Colonic mucosa (tissue), 4 donors: ENCODE results near the gene RRP9. TPM values are rescaled to one million over a fixed set of nuclear protein-coding genes. Genes with fewer than 3 reads are reported as not detected.
"Not testable (repeated sequence)": the region's sequence is repeated elsewhere in the genome, so short reads cannot be mapped to it uniquely, and the experiment has no call there.

Source experiments
- DNase-seq: peaks from one replicate; pipeline ENCODE4 v3.0.0-alpha.2; 2020
- H3K27ac ChIP-seq: fragments of 200-600 bp; one replicate; pipeline ENCODE4 v1.8.0; 2021
- H3K27me3 ChIP-seq: fragments of 200-600 bp; one replicate; pipeline ENCODE4 v1.8.0; 2021
- H3K36me3 ChIP-seq: fragments of 200-600 bp; one replicate; pipeline ENCODE4 v1.8.0; 2021
- H3K4me1 ChIP-seq: fragments of 200-600 bp; one replicate; pipeline ENCODE4 v1.8.0; 2021; ENCODE audit warnings: mild to moderate bottlenecking
- H3K4me3 ChIP-seq: fragments of 200-600 bp; one replicate; pipeline ENCODE4 v1.8.0; 2021
- H3K9ac ChIP-seq, 2 donors: one replicate each; pipeline ENCODE4 v1.7.0; 2013; ENCODE audit warnings: control low read depth in 2 of 2, low read depth in 2 of 2, low read length in 2 of 2
- H3K9me3 ChIP-seq: fragments of 200-600 bp; one replicate; pipeline ENCODE4 v1.8.0; 2021
- CTCF ChIP-seq: fragments of 200-600 bp; IDR thresholded peaks from one replicate; pipeline ENCODE4 v1.8.0; 2022; ENCODE audit warnings: antibody characterized with exemption, mild to moderate bottlenecking
- intact Hi-C: fragments of 100-400 bp; cut with DNase I; formaldehyde crosslinking; loops from one replicate; pipeline ENCODE4 v1.14.1; 2022
- total RNA-seq, 2 donors: library from RNA; stranded (reverse); fragmentation: NEBNext Ultra II Directional in 1 of 2; extraction: Animal tissue kit (Norgen Biotek cat#: 25700) in 1 of 2; gene quantifications; one replicate each; pipeline ENCODE4 v1.2.1, GENCODE V29; 2021
- donor health status: healthy.
- donor health status: DM: no; HTN: no; CAD: no.
- donor health status: DM: no; HTN: no; CAD: no.

The RRP9 gene
- total RNA-seq, 2 donors from 2014 or later, result 9.6 to 24.7 TPM

- no peak for DNase-seq
- Histone ChIP-seq H3K27ac (no peak overlapping the region), H3K36me3 (no peaks in the 10 kb centered on the region), H3K9me3 (no peaks in the 10 kb centered on the region), H3K9ac (no peak overlapping the region), H3K4me3 (no peak overlapping the region), H3K4me1 (no peaks in the 10 kb centered on the region), H3K27me3 (no peaks in the 10 kb centered on the region)
- intact Hi-C loops, result no loop called here
- no peak for TF ChIP-seq CTCF
Observed at GRCh38 chr3:51932471-51933370, 9.0 kb downstream of the RRP9 start.

GRCh38 chr3:51931756-51932155 lies 9.9 kb downstream of the RRP9 start:
- Histone ChIP-seq H3K36me3 (no peaks in the 10 kb centered on the region), H3K9ac (no peak overlapping the region), H3K4me3 (no peak overlapping the region), H3K9me3 (no peaks in the 10 kb centered on the region), H3K27ac (no peak overlapping the region), H3K27me3 (no peaks in the 10 kb centered on the region), H3K4me1 (no peaks in the 10 kb centered on the region)
- no peak for TF ChIP-seq CTCF
- intact Hi-C loops, result no loop called here
- no peak for DNase-seq

DNA sequence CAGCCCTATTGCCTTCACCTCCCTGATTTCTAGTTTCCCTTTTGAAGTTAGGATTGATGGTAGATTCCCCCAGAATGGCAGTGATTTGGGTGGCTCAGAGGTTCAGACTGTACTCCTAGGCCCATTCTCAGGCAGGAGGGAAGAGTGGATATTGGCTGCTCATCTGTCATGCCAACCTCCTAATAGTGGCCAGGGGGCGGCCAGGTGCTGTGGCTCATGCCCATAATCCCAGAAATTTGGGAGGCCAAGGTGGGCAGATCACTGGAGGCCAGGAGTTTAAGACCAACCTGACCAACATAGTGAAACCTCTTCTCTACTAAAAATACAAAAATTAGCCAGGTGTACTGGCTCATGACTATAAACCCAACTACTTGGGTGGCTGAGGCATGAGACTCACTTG lies 11.3 kb downstream of the RRP9 start:
- no peak overlapping the region for H3K4me3 ChIP-seq
- no peaks in the 10 kb centered on the region for H3K27me3 ChIP-seq
- H3K36me3 ChIP-seq, result no peaks in the 10 kb centered on the region
- no peak for TF ChIP-seq CTCF
- no peak overlapping the region for H3K27ac ChIP-seq
- no peaks in the 10 kb centered on the region for H3K4me1 ChIP-seq
- DNase-seq, result no peak
- no peaks in the 10 kb centered on the region for H3K9me3 ChIP-seq
- intact Hi-C loops, result no loop called here
- no peak overlapping the region for H3K9ac ChIP-seq

DNA sequence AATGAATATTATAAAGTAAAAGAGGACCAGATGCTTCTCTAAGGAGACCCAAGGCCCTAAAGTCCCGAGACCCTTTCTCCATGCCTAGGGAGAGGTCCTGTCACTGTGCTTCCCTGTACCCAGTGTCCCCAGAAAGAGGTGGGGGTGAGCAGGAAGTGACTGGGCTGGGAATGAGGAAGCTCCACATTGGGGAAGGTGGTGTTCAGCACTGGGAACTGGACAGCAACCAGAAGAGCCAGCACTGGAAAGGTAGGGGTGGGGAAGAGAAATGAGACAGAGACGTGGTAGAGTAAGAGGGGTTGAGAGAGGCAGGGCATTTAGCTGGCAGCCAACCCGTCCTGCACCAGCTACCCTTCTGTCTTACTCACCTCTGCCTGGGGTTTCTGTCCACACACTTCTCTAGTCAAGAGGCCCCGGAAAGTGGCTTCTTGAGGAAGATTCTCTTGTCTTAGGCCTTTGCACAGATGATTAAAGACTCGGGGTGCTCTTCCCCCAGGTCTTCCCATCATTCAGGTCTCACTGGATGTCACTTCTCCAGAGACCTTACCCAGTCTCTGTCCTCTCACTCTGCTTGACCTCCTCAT lies 12.2 kb downstream of the RRP9 start:
- Histone ChIP-seq H3K4me1 (no peaks in the 10 kb centered on the region), H3K9me3 (no peaks in the 10 kb centered on the region), H3K36me3 (no peaks in the 10 kb centered on the region), H3K9ac (no peak overlapping the region), H3K27ac (no peak overlapping the region), H3K4me3 (no peak overlapping the region), H3K27me3 (no peaks in the 10 kb centered on the region)
- DNase-seq, result no peak
- TF ChIP-seq CTCF, result no peak
- intact Hi-C loops, result no loop called here

GRCh38 chr3:51928981-51929380 lies 12.7 kb downstream of the RRP9 start:
- H3K27ac ChIP-seq, intact Hi-C loops, H3K4me1 ChIP-seq, DNase-seq, H3K9me3 ChIP-seq, H3K36me3 ChIP-seq, H3K9ac ChIP-seq, H3K27me3 ChIP-seq, H3K4me3 ChIP-seq: not testable (repeated sequence)

- Histone ChIP-seq H3K36me3 (no peaks in the 10 kb centered on the region), H3K27me3 (no peaks in the 10 kb centered on the region), H3K4me3 (no peak overlapping the region), H3K4me1 (no peaks in the 10 kb centered on the region), H3K9me3 (no peaks in the 10 kb centered on the region), H3K9ac (no peak overlapping the region), H3K27ac (no peak overlapping the region)
- intact Hi-C loops, result no loop called here
- no peak for DNase-seq
- no peak for TF ChIP-seq CTCF
Observed at GRCh38 chr3:51928438-51928837, 13.3 kb downstream of the RRP9 start.
